Umbilical cord (tissue), 2 donors: ENCODE results near the gene SGF29. TPM values are rescaled to one million over a fixed set of nuclear protein-coding genes. Genes with fewer than 3 reads are reported as not detected.
A peak's percentile ranks its signal among the peaks of the same experiment; 100 is the strongest.
"Not testable (repeated sequence)": the region's sequence is repeated elsewhere in the genome, so short reads cannot be mapped to it uniquely, and the experiment has no call there.

Experiments used
- DNase-seq: peaks from one replicate; pipeline ENCODE4 v3.0.0-alpha.2; 2015; ENCODE audit warnings: low spot score
- total RNA-seq: library from RNA; depleted of rRNA; stranded (reverse); fragments of >200 nt; gene quantifications from one replicate; pipeline ENCODE4 v1.2.3, GENCODE V29; 2014; ENCODE audit warnings: low replicate concordance; ENCODE audit not compliant: insufficient read depth

SGF29 gene
- total RNA-seq, 1 donor from 2014 or later, result 14.0 TPM

GRCh38 chr16:28532940-28533647, 20.6 kb upstream of the SGF29 start:
- DNase-seq, result no peak

GRCh38 chr16:28534542-28535373, 19.0 kb upstream of the SGF29 start:
- no peak for DNase-seq

GRCh38 chr16:28537076-28537475, 16.6 kb upstream of the SGF29 start:
- DNase-seq, result peak; percentile 57

- DNase-seq, result no peak
Observed at GRCh38 chr16:28537964-28538732, 15.6 kb upstream of the SGF29 start.

- DNase-seq, result peak; percentile 99
Observed at GRCh38 chr16:28538733-28539596, 14.8 kb upstream of the SGF29 start, which contains the start of gene NUPR1. Gene NUPR1, minus strand, starts transcription at chr16:28538974. Its CDS starts 67 bp downstream, at chr16:28538907.

GRCh38 chr16:28540346-28540745, 13.4 kb upstream of the SGF29 start:
- no peak for DNase-seq

GRCh38 chr16:28542646-28543045, 11.1 kb upstream of the SGF29 start:
- no peak for DNase-seq

GRCh38 chr16:28543072-28543471, 10.6 kb upstream of the SGF29 start:
- DNase-seq, result peak; percentile 40

- no peak for DNase-seq
Observed at GRCh38 chr16:28544998-28545397, 8.7 kb upstream of the SGF29 start.

- not testable (repeated sequence) for DNase-seq
Observed at GRCh38 chr16:28545964-28546363, 7.8 kb upstream of the SGF29 start.

GRCh38 chr16:28546626-28547025, 7.1 kb upstream of the SGF29 start:
- no peak for DNase-seq

GRCh38 chr16:28548306-28548802, 5.4 kb upstream of the SGF29 start:
- no peak for DNase-seq

- DNase-seq, result peak; percentile 26
Observed at GRCh38 chr16:28549301-28549899, 4.3 kb upstream of the SGF29 start.

- DNase-seq, result no peak
Observed at GRCh38 chr16:28554634-28555423, 1.1 kb downstream of the SGF29 start.

- no peak for DNase-seq
Observed at GRCh38 chr16:28555561-28555960, 1.8 kb downstream of the SGF29 start.

- DNase-seq, result no peak
Observed at GRCh38 chr16:28556914-28557320, 3.2 kb downstream of the SGF29 start.

GRCh38 chr16:28558456-28558855, 4.7 kb downstream of the SGF29 start:
- DNase-seq, result no peak

GRCh38 chr16:28561557-28562187, 8.0 kb downstream of the SGF29 start:
- DNase-seq, result no peak

GRCh38 chr16:28562199-28562598, 8.5 kb downstream of the SGF29 start:
- no peak for DNase-seq
